Liver (tissue), 3 donors: ENCODE data around the gene MTHFSD.

ENCODE experiments used
- CTCF ChIP-seq: fragments of 150-350 bp; IDR thresholded peaks from 2 replicates; pipeline ENCODE4 v1.5.1; 2017; ENCODE audit warnings: improper control_type of control experiment, low read depth, low read length; ENCODE audit not compliant: missing input control
- MAX ChIP-seq: IDR thresholded peaks from 2 replicates; pipeline ENCODE4 v1.6.1; 2016; ENCODE audit warnings: antibody characterized with exemption
- NR2F2 ChIP-seq: IDR thresholded peaks from 2 replicates; pipeline ENCODE4 v1.6.1; 2016; ENCODE audit warnings: antibody characterized with exemption
- REST ChIP-seq: IDR thresholded peaks from 2 replicates; pipeline ENCODE4 v1.6.1; 2016; ENCODE audit warnings: antibody characterized with exemption, mild to moderate bottlenecking
- YY1 ChIP-seq: IDR thresholded peaks from 2 replicates; pipeline ENCODE4 v1.6.1; 2016; ENCODE audit warnings: antibody characterized with exemption, mild to moderate bottlenecking
- donor health status: healthy.
- donor health status: healthy.

GRCh38 chr16:86485746-86486145 lies 69.3 kb downstream of the MTHFSD start:
- TF ChIP-seq REST (no peak), CTCF (no peak), YY1 (no peak), MAX (no peak), NR2F2 (no peak)
